Thyroid gland (tissue), 4 donors: Measurements from ENCODE around the gene NEURL1.

ENCODE experiments used
- POLR2A ChIP-seq, 2 donors: fragments of 450-650 bp; IDR thresholded peaks; one replicate each; pipeline ENCODE4 v1.6.1; 2017; ENCODE audit warnings: antibody characterized with exemption in 2 of 2, mild to moderate bottlenecking in 2 of 2, moderate library complexity in 1 of 2
- TF ChIP-seq, protein P1 (sequence below), 6 experiments: fragments of 200-600 bp in 3 of 6; fragments of 450-650 bp in 3 of 6; sonication (generic) in 3 of 6; IDR thresholded peaks; one replicate each; pipeline ENCODE4 v1.5.1; 2016 to 2019; ENCODE audit warnings: antibody characterized with exemption in 6 of 6, mild to moderate bottlenecking in 2 of 6, inconsistent platforms in 1 of 6, moderate library complexity in 1 of 6

GRCh38 chr10:103455235-103455634 is 38.3 kb upstream of the NEURL1 start:
- TF ChIP-seq, protein P1, sequence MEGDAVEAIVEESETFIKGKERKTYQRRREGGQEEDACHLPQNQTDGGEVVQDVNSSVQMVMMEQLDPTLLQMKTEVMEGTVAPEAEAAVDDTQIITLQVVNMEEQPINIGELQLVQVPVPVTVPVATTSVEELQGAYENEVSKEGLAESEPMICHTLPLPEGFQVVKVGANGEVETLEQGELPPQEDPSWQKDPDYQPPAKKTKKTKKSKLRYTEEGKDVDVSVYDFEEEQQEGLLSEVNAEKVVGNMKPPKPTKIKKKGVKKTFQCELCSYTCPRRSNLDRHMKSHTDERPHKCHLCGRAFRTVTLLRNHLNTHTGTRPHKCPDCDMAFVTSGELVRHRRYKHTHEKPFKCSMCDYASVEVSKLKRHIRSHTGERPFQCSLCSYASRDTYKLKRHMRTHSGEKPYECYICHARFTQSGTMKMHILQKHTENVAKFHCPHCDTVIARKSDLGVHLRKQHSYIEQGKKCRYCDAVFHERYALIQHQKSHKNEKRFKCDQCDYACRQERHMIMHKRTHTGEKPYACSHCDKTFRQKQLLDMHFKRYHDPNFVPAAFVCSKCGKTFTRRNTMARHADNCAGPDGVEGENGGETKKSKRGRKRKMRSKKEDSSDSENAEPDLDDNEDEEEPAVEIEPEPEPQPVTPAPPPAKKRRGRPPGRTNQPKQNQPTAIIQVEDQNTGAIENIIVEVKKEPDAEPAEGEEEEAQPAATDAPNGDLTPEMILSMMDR (IDR thresholded peaks at IDR 0.05) = no peak
- TF ChIP-seq POLR2A (IDR thresholded peaks at IDR 0.05) = no peak
